K562 (cell line): ENCODE measurements around the gene RGMA. TPM values are rescaled to one million over a fixed set of nuclear protein-coding genes. Genes with fewer than 3 reads are reported as not detected.

ENCODE experiments used
- ATAC-seq: fragments of 200-7000 bp; cut with Tn5 transposase; 3 replicates; pipeline ENCODE4 v1.9.1; 2020; ENCODE audit warnings: moderate library complexity
- BruUV-seq: library from RNA; stranded (reverse); fragments of 400-500 nt; replicated peaks from 2 replicates; lab custom pipeline; 2021; lab: Mats Ljungman, UMichigan
- CTCF ChIA-PET: fragments of 300-600 bp; formaldehyde crosslinking; extraction: SDS; loops from one replicate; lab custom pipeline; 2021; ENCODE audit warnings: low intra/inter-chr PET ratio; lab: Yijun Ruan, JAX
- POLR2A ChIA-PET: fragments of 300-600, 350-650 bp; sonication (Branson Sonifier 250); formaldehyde crosslinking; extraction: SDS; loops from one replicate; lab custom pipeline; 2021; ENCODE audit warnings: antibody characterized with exemption, inconsistent platforms; lab: Yijun Ruan, JAX
- DNase-seq, 4 experiments: peaks; one replicate each; pipeline versions ENCODE4 v3.0.0 to v3.0.0-alpha.2; 2011 to 2018; ENCODE audit warnings: low spot score in 3 of 4, mixed read lengths in 3 of 4; ENCODE audit errors: extremely low read depth in 1 of 4
- FAIRE-seq: peaks from 2 replicates; lab custom pipeline; 2011; peaks lifted over from hg19 to GRCh38; lab: Jason Lieb, UNC
- H2AFZ ChIP-seq: 2 replicates; pipeline ENCODE4 v1.6.0; 2011; ENCODE audit warnings: low read depth, low read length, control low read depth, inconsistent platforms
- H3K27ac ChIP-seq: fragments of 200-600 bp; 3 replicates; pipeline ENCODE4 v1.8.0; 2011; ENCODE audit warnings: low read depth, mild to moderate bottlenecking, control low read depth, inconsistent platforms, low read length, moderate library complexity, mixed read lengths; ENCODE audit errors: extremely low read depth
- H3K27me3 ChIP-seq, 2 experiments: fragments of 300-600 bp in 1 of 2; 2 replicates in 1 of 2; 3 replicates in 1 of 2; pipeline versions ENCODE4 v1.6.0 to v1.8.0; 2011; ENCODE audit warnings: inconsistent platforms in 2 of 2, low read length in 2 of 2, mild to moderate bottlenecking in 1 of 2, mixed read lengths in 1 of 2, moderate library complexity in 1 of 2; ENCODE audit not compliant: control insufficient read depth in 2 of 2, insufficient read depth in 2 of 2
- H3K36me3 ChIP-seq: fragments of 300-600 bp; 3 replicates; pipeline ENCODE4 v1.8.0; 2011; ENCODE audit warnings: mild to moderate bottlenecking, low read length, inconsistent platforms; ENCODE audit not compliant: control insufficient read depth, insufficient read depth
- H3K4me1 ChIP-seq, 2 experiments: fragments of 200-600 bp in 1 of 2; replicated peaks in 1 of 2; 2 replicates in 1 of 2; 3 replicates in 1 of 2; pipeline versions ENCODE4 v1.5.1 to v1.8.0; 2011; ENCODE audit warnings: inconsistent platforms in 2 of 2, low read length in 2 of 2, mild to moderate bottlenecking in 1 of 2, mixed read lengths in 1 of 2, moderate library complexity in 1 of 2; ENCODE audit not compliant: control insufficient read depth in 2 of 2, insufficient read depth in 2 of 2
- H3K4me2 ChIP-seq: 2 replicates; pipeline ENCODE4 v1.6.1; 2011; ENCODE audit warnings: low read length, control low read depth, inconsistent platforms, mixed read lengths; ENCODE audit not compliant: insufficient read depth
- H3K4me3 ChIP-seq: fragments of 200-600 bp; sonication (generic), shearing (Covaris generic); 2 replicates; pipeline ENCODE4 v1.5.1; 2016; ENCODE audit warnings: control low read depth, inconsistent platforms
- H3K79me2 ChIP-seq: fragments of 200-600 bp; 3 replicates; pipeline ENCODE4 v1.8.0; 2011; ENCODE audit warnings: low read length, inconsistent platforms; ENCODE audit not compliant: control insufficient read depth, insufficient read depth
- H3K9ac ChIP-seq, 2 experiments: 2 replicates each; pipeline versions ENCODE4 v1.6.0 to v1.6.1; 2011; ENCODE audit warnings: low read depth in 2 of 2, low read length in 2 of 2, control low read depth in 1 of 2, inconsistent platforms in 1 of 2, mild to moderate bottlenecking in 1 of 2, mixed read lengths in 1 of 2; ENCODE audit not compliant: insufficient read depth in 1 of 2
- H3K9me1 ChIP-seq: one replicate; pipeline ENCODE4 v1.6.0; 2011; ENCODE audit warnings: inconsistent platforms, mild to moderate bottlenecking, low read length, moderate library complexity; ENCODE audit not compliant: control insufficient read depth, insufficient read depth
- H3K9me3 ChIP-seq: replicated peaks from 2 replicates; pipeline ENCODE4 v1.5.1; 2011; ENCODE audit warnings: low read depth, low read length, inconsistent platforms; ENCODE audit not compliant: control insufficient read depth, insufficient read depth
- H4K20me1 ChIP-seq: replicated peaks from 2 replicates; pipeline ENCODE4 v1.6.1; 2011; ENCODE audit warnings: low read length, inconsistent platforms, mixed read lengths; ENCODE audit not compliant: control insufficient read depth, insufficient read depth
- EHMT2 ChIP-seq: fragments of 450-650 bp; IDR thresholded peaks from 2 replicates; pipeline ENCODE4 v1.6.1; 2018; ENCODE audit warnings: antibody characterized with exemption
- ETV5 ChIP-seq: sonication (generic); formaldehyde crosslinking; IDR thresholded peaks from 2 replicates; pipeline ENCODE4 v1.4.0; 2020; ENCODE audit warnings: low read depth, mild to moderate bottlenecking, missing genetic modification reagents
- HDAC2 ChIP-seq: fragments of 450-650 bp; IDR thresholded peaks from 2 replicates; pipeline ENCODE4 v1.6.1; 2016; ENCODE audit warnings: mild to moderate bottlenecking
- LARP7 ChIP-seq: fragments of 450-650 bp; IDR thresholded peaks from 2 replicates; pipeline ENCODE4 v1.6.1; 2016
- MAZ ChIP-seq, 2 experiments: fragments of 450-650 bp in 1 of 2; sonication (generic) in 1 of 2; formaldehyde crosslinking; IDR thresholded peaks in 1 of 2; conservative IDR thresholded peaks in 1 of 2; 2 replicates each; pipeline versions ENCODE4 v1.4.0 to v1.5.0; 2020; ENCODE audit warnings: mild to moderate bottlenecking in 1 of 2, missing genetic modification reagents in 1 of 2
- NCOA6 ChIP-seq: fragments of 450-650 bp; IDR thresholded peaks from 2 replicates; pipeline ENCODE4 v1.6.1; 2017; ENCODE audit warnings: mild to moderate bottlenecking
- NR2F6 ChIP-seq: fragments of 450-650 bp; formaldehyde crosslinking; IDR thresholded peaks from 2 replicates; pipeline ENCODE4 v1.4.0; 2020; ENCODE audit warnings: mild to moderate bottlenecking
- POLR2B ChIP-seq: fragments of 450-650 bp; IDR thresholded peaks from 2 replicates; pipeline ENCODE4 v1.6.1; 2018; ENCODE audit warnings: low read depth; ENCODE audit not compliant: partially characterized antibody
- RBM22 ChIP-seq: fragments of 200-400 bp; formaldehyde crosslinking; IDR thresholded peaks from 2 replicates; pipeline ENCODE4 v1.6.1; 2018; ENCODE audit warnings: low read length, low read depth; ENCODE audit not compliant: poor library complexity, severe bottlenecking
- SMAD2 ChIP-seq: fragments of 150-350 bp; IDR thresholded peaks from 2 replicates; pipeline ENCODE4 v1.6.1; 2014; ENCODE audit warnings: low read depth, mild to moderate bottlenecking, low read length
- TAF1 ChIP-seq: IDR thresholded peaks from 2 replicates; pipeline ENCODE4 v1.6.1; 2011; ENCODE audit warnings: mild to moderate bottlenecking, low read length, moderate library complexity; ENCODE audit not compliant: insufficient read depth, control insufficient read depth, severe bottlenecking; ENCODE audit errors: extremely low read depth
- ZNF644 ChIP-seq: fragments of 200-800 bp; sonication (Bioruptor generic); IDR thresholded peaks from 2 replicates; pipeline ENCODE4 v1.6.1; 2016; ENCODE audit warnings: low read depth, missing genetic modification characterization, missing compliant biosample characterization
- ZNF668 ChIP-seq: fragments of 250-450 bp; sonication (Bioruptor Pico); IDR thresholded peaks from 2 replicates; pipeline ENCODE4 v1.8.0; 2022; ENCODE audit warnings: mild to moderate bottlenecking, inconsistent platforms
- WGBS: fragments of 100-300 bp; shearing (Covaris generic); methylation state at CpG from one replicate; pipeline ENCODE4 v1.1.6; 2016; ENCODE audit warnings: low coverage, mixed read lengths; ENCODE audit not compliant: insufficient coverage; ENCODE audit errors: missing lambda C conversion rate; 5-methylcytosine and 5-hydroxymethylcytosine counted together
- in situ Hi-C: fragments of 300-500 bp; cut with MboI; formaldehyde crosslinking; loops from 4 replicates; pipeline ENCODE4 v1.15.0; 2018; ENCODE audit warnings: inconsistent platforms, mixed read lengths
- intact Hi-C: fragments of 100-400 bp; cut with micrococcal nuclease; formaldehyde crosslinking; loops from 2 replicates; pipeline ENCODE4 v1.14.2; 2022
- polyA plus RNA-seq, 8 experiments: library from polyadenylated mRNA; depleted of rRNA in 4 of 8; stranded (reverse) in 5 of 8; unstranded in 3 of 8; fragments of >200 nt; fragmentation: Nextera tagmentation in 2 of 8; fragmentation: Illumina TruSeq in 1 of 8; extraction: Ambion mirVana in 2 of 8; extraction: Trizol in 1 of 8; gene quantifications; 2 replicates each; pipeline versions ENCODE4 v1.2.1 to v1.2.3, GENCODE V29; 2011 to 2014; ENCODE audit warnings: inconsistent platforms in 1 of 8, missing spikeins in 1 of 8
- total RNA-seq, 7 experiments: library from RNA; depleted of rRNA in 6 of 7; stranded (reverse); fragments of >200 nt in 6 of 7; fragmentation: Illumina TruSeq in 2 of 7; extraction: Trizol in 2 of 7; gene quantifications; 2 replicates each; pipeline versions ENCODE4 v1.2.1 to v1.2.3, GENCODE V29; 2011 to 2021; ENCODE audit warnings: low replicate concordance in 1 of 7
- TF ChIP-seq, protein P1 (sequence below): fragments of 250-450 bp; sonication (Bioruptor Pico); IDR thresholded peaks from 2 replicates; pipeline ENCODE4 v1.4.0; 2020
- TF ChIP-seq, protein P2 (sequence below): fragments of 450-650 bp; formaldehyde crosslinking; IDR thresholded peaks from 2 replicates; pipeline ENCODE4 v1.4.0; 2020; ENCODE audit warnings: mild to moderate bottlenecking, moderate library complexity

The RGMA gene
- total and polyA plus RNA-seq, 9 of the 15 experiments (the other 6 are each of a cell fraction or from before 2014, with no cell fraction given) = 0.03 to 0.05 (median 0.03) TPM; not detected in 6

DNA sequence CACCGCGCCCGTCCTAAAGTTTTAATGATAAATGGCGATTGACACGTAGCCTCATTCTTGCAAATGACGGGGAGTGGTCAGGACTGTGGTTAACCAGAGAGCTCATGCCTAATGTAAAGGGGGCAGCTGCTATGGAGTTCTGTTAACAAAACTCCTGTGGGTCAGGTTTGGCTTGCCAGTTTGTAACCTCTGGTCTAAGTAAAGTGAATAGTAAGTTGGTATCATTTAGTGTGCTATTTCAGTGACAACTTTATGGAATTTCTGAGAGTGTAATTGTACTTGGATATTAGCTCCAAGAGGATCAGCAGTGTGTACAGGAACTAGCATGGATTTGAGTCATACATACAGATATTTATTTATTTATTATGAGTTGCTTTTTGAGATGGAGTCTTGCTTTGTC lies 87.9 kb downstream of the RGMA start (continued):
- TF ChIP-seq, protein P1, sequence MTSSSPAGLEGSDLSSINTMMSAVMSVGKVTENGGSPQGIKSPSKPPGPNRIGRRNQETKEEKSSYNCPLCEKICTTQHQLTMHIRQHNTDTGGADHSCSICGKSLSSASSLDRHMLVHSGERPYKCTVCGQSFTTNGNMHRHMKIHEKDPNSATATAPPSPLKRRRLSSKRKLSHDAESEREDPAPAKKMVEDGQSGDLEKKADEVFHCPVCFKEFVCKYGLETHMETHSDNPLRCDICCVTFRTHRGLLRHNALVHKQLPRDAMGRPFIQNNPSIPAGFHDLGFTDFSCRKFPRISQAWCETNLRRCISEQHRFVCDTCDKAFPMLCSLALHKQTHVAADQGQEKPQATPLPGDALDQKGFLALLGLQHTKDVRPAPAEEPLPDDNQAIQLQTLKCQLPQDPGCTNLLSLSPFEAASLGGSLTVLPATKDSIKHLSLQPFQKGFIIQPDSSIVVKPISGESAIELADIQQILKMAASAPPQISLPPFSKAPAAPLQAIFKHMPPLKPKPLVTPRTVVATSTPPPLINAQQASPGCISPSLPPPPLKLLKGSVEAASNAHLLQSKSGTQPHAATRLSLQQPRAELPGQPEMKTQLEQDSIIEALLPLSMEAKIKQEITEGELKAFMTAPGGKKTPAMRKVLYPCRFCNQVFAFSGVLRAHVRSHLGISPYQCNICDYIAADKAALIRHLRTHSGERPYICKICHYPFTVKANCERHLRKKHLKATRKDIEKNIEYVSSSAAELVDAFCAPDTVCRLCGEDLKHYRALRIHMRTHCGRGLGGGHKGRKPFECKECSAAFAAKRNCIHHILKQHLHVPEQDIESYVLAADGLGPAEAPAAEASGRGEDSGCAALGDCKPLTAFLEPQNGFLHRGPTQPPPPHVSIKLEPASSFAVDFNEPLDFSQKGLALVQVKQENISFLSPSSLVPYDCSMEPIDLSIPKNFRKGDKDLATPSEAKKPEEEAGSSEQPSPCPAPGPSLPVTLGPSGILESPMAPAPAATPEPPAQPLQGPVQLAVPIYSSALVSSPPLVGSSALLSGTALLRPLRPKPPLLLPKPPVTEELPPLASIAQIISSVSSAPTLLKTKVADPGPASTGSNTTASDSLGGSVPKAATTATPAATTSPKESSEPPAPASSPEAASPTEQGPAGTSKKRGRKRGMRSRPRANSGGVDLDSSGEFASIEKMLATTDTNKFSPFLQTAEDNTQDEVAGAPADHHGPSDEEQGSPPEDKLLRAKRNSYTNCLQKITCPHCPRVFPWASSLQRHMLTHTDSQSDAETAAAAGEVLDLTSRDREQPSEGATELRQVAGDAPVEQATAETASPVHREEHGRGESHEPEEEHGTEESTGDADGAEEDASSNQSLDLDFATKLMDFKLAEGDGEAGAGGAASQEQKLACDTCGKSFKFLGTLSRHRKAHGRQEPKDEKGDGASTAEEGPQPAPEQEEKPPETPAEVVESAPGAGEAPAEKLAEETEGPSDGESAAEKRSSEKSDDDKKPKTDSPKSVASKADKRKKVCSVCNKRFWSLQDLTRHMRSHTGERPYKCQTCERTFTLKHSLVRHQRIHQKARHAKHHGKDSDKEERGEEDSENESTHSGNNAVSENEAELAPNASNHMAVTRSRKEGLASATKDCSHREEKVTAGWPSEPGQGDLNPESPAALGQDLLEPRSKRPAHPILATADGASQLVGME (CRISPR knock-in tag) = no peak
- TF ChIP-seq LARP7 (no peak), SMAD2 (no peak), EHMT2 (no peak), NR2F6 (CRISPR knock-in tag) (no peak), TAF1 (no peak)
- TF ChIP-seq, all 486 proteins: peak for 0

DNA sequence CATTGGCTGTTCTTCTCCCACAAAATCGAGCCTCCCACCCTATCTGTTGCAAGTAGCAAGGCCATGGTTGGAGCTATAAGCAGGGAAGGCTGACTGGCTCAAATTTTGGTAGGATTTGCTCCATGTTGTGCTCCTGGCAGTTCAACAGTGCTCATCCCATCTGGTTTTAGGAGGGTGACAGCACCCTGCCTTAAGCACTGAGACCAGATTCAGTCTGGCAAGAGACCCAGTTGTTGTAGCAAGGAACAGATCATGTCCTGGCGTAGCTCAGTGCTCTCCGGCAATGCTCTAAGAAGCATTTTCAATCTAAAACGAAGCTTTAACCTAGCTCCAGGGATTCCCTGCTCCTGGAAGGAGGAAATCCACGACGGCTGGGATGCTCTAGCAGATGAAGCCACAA lies 91.2 kb downstream of the RGMA start:
- Histone ChIP-seq H3K27me3 (no peaks in the 10 kb centered on the region), H3K27ac (no peak overlapping the region), H3K9me1 (no peaks in the 10 kb centered on the region), H4K20me1 (no peaks in the 10 kb centered on the region), H3K79me2 (no peaks in the 10 kb centered on the region; the same call in 2 of the 3 replicates), H3K4me2 (no peak overlapping the region), H3K9me3 (no peaks in the 10 kb centered on the region), H3K9ac (no peak overlapping the region), H3K36me3 (peaks cover 93% of the 10 kb centered on the region), H2AFZ (no peak overlapping the region), H3K4me3 (no peak overlapping the region), H3K4me1 (no peaks in the 10 kb centered on the region)
- CTCF ChIA-PET = no interaction called here
- DNase-seq (no peak), ATAC-seq (no peak), FAIRE-seq (no peak)
- POLR2A ChIA-PET = interaction anchor here (1.0 kb wide), 1 partner anchor 23 kb away, joined by 4 read pairs; no protein-coding TSS in a partner anchor
- 85% methylated on average over 6 of the region's 6 CpGs for WGBS
- intact Hi-C loops (no loop called here), in situ Hi-C loops (no loop called here)
- no TSS peak for BruUV-seq
- no peak for TF ChIP-seq NCOA6
- no peak for TF ChIP-seq POLR2B
- no peak for TF ChIP-seq ETV5 (CRISPR knock-in tag)
- TF ChIP-seq ZNF644 (tag) = no peak
- TF ChIP-seq MAZ (CRISPR knock-in tag; conservative IDR thresholded peaks at IDR 0.05 in 1 of 2, IDR thresholded peaks at IDR 0.05 in 1 of 2) = no peak
- no peak for TF ChIP-seq RBM22
- TF ChIP-seq, protein P2, sequence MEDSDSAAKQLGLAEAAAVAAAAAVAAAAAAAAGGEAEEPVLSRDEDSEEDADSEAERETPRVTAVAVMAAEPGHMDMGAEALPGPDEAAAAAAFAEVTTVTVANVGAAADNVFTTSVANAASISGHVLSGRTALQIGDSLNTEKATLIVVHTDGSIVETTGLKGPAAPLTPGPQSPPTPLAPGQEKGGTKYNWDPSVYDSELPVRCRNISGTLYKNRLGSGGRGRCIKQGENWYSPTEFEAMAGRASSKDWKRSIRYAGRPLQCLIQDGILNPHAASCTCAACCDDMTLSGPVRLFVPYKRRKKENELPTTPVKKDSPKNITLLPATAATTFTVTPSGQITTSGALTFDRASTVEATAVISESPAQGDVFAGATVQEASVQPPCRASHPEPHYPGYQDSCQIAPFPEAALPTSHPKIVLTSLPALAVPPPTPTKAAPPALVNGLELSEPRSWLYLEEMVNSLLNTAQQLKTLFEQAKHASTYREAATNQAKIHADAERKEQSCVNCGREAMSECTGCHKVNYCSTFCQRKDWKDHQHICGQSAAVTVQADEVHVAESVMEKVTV (CRISPR knock-in tag) = no peak
- TF ChIP-seq HDAC2 = no peak
- no peak for TF ChIP-seq ZNF668
